Esophagus squamous epithelium (tissue), 4 donors: ENCODE measurements around the gene SSH2.

Experiments used
- POLR2A ChIP-seq, 4 donors: fragments of 450-650 bp; IDR thresholded peaks; one replicate each; pipeline ENCODE4 v1.6.1; 2017; ENCODE audit warnings: antibody characterized with exemption in 4 of 4, mild to moderate bottlenecking in 4 of 4, moderate library complexity in 3 of 4
- TF ChIP-seq, protein P1 (sequence below), 6 experiments: fragments of 450-650 bp in 4 of 6; fragments of 200-600 bp in 2 of 6; sonication (generic) in 2 of 6; IDR thresholded peaks; one replicate each; pipeline ENCODE4 v1.5.1; 2016 to 2019; ENCODE audit warnings: antibody characterized with exemption in 6 of 6, mild to moderate bottlenecking in 4 of 6, moderate library complexity in 4 of 6

DNA sequence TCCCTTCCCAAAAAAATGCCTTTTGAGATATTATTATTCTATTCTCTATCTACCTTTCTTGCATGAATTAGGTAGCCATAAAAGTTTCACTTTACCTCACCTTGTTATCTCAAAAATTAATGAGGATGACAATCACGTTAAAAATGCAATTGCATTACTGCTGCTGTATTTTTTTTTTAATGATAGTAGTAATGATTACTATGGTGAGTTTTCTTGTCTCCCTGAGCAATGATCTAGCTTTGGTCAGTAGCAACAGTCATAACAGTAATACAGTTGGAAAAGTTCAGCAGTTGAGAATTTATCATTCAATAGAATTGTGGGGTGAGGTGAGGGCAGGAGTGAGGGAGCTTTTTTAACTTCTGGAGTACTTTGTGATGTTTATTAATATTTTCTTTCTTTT lies 11.3 kb upstream of the SSH2 start, which contains the start of gene EFCAB5:
- TF ChIP-seq, protein P1, sequence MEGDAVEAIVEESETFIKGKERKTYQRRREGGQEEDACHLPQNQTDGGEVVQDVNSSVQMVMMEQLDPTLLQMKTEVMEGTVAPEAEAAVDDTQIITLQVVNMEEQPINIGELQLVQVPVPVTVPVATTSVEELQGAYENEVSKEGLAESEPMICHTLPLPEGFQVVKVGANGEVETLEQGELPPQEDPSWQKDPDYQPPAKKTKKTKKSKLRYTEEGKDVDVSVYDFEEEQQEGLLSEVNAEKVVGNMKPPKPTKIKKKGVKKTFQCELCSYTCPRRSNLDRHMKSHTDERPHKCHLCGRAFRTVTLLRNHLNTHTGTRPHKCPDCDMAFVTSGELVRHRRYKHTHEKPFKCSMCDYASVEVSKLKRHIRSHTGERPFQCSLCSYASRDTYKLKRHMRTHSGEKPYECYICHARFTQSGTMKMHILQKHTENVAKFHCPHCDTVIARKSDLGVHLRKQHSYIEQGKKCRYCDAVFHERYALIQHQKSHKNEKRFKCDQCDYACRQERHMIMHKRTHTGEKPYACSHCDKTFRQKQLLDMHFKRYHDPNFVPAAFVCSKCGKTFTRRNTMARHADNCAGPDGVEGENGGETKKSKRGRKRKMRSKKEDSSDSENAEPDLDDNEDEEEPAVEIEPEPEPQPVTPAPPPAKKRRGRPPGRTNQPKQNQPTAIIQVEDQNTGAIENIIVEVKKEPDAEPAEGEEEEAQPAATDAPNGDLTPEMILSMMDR (IDR thresholded peaks at IDR 0.05) = no peak
- TF ChIP-seq POLR2A (IDR thresholded peaks at IDR 0.05) = no peak
